Spleen (tissue), 11 donors: ENCODE measurements around the gene UBE2D1. TPM values are rescaled to one million over a fixed set of nuclear protein-coding genes. Genes with fewer than 3 reads are reported as not detected.
A peak's percentile ranks its signal among the peaks of the same experiment; 100 is the strongest.

ENCODE experiments used
- DNase-seq: peaks from one replicate; pipeline ENCODE4 v3.0.0-alpha.2; 2020
- H3K27ac ChIP-seq, 8 donors: fragments of 200-600 bp; sonication (generic) in 7 of 8; 1 replicate in 4 of 8; 2 replicates in 4 of 8; pipeline versions ENCODE4 v1.5.0 to v1.8.0; 2016 to 2021; ENCODE audit warnings: inconsistent platforms in 4 of 8, mild to moderate bottlenecking in 4 of 8, moderate library complexity in 1 of 8
- H3K27me3 ChIP-seq, 7 donors: fragments of 200-600 bp; sonication (generic) in 6 of 7; replicated peaks in 1 of 7; 1 replicate in 4 of 7; 2 replicates in 3 of 7; pipeline versions ENCODE4 v1.5.0 to v1.8.0; 2016 to 2021; ENCODE audit warnings: inconsistent platforms in 3 of 7, mild to moderate bottlenecking in 1 of 7
- H3K36me3 ChIP-seq, 6 donors: fragments of 200-600 bp; sonication (generic) in 5 of 6; 1 replicate in 4 of 6; 2 replicates in 2 of 6; pipeline versions ENCODE4 v1.5.0 to v1.8.0; 2016 to 2021; ENCODE audit warnings: inconsistent platforms in 2 of 6
- H3K4me1 ChIP-seq, 6 donors: fragments of 200-600 bp; sonication (generic) in 5 of 6; 1 replicate in 3 of 6; 2 replicates in 3 of 6; pipeline versions ENCODE4 v1.5.0 to v1.8.0; 2016 to 2021; ENCODE audit warnings: inconsistent platforms in 3 of 6
- H3K4me3 ChIP-seq, 8 donors: fragments of 200-600 bp; sonication (generic) in 7 of 8; 1 replicate in 4 of 8; 2 replicates in 4 of 8; pipeline versions ENCODE4 v1.5.0 to v1.8.0; 2016 to 2021; ENCODE audit warnings: inconsistent platforms in 4 of 8, mild to moderate bottlenecking in 4 of 8, moderate library complexity in 2 of 8
- H3K9me3 ChIP-seq, 8 donors: fragments of 200-600 bp; sonication (generic) in 7 of 8; 1 replicate in 4 of 8; 2 replicates in 4 of 8; pipeline versions ENCODE4 v1.5.0 to v1.8.0; 2016 to 2021; ENCODE audit warnings: inconsistent platforms in 4 of 8
- CTCF ChIP-seq, 11 experiments: fragments of 200-600 bp in 7 of 11; fragments of 450-650 bp in 4 of 11; sonication (generic) in 4 of 11; IDR thresholded peaks in 8 of 11; conservative IDR thresholded peaks in 3 of 11; 1 replicate in 7 of 11; 2 replicates in 4 of 11; pipeline versions ENCODE4 v1.4.0 to v1.8.0; 2016 to 2021; ENCODE audit warnings: antibody characterized with exemption in 11 of 11, inconsistent platforms in 4 of 11, mild to moderate bottlenecking in 1 of 11
- POLR2A ChIP-seq, 3 donors: fragments of 450-650 bp; IDR thresholded peaks; one replicate each; pipeline ENCODE4 v1.5.1; 2017; ENCODE audit warnings: antibody characterized with exemption in 3 of 3, mild to moderate bottlenecking in 1 of 3
- POLR2AphosphoS5 ChIP-seq, 3 donors: sonication (generic); formaldehyde crosslinking; IDR thresholded peaks; one replicate each; pipeline ENCODE4 v1.5.1; 2017; ENCODE audit warnings: antibody characterized with exemption in 3 of 3
- WGBS, 5 donors: extraction: QIAGEN DNeasy Blood & Tissue Kit in 3 of 5; methylation state at CpG; one replicate each; pipeline versions ENCODE4 v1.1.5 to v1.1.7; 2013 to 2018; 5-methylcytosine and 5-hydroxymethylcytosine counted together
- intact Hi-C: fragments of 100-400 bp; cut with DNase I; formaldehyde crosslinking; loops from one replicate; pipeline ENCODE4 v1.15.0; 2023; ENCODE audit warnings: low total_unique reads
- polyA plus RNA-seq, 3 donors: library from polyadenylated mRNA; stranded (reverse); fragments of 200-250 nt; gene quantifications; one replicate each; pipeline ENCODE4 v1.2.1, GENCODE V29; 2013
- total RNA-seq, 7 donors: library from RNA; depleted of rRNA in 3 of 7; stranded (reverse); fragments of >200 nt in 3 of 7; fragmentation: NEBNext Ultra II Directional in 4 of 7; extraction: Animal tissue kit (Norgen Biotek cat#: 25700) in 4 of 7; gene quantifications; one replicate each; pipeline versions ENCODE4 v1.1.0 to v1.2.1, GENCODE V29; 2016 to 2021
- donor health status: healthy with polysubstance abuse.
- donor health status: DM: no; HTN: no; CAD: no; lungs with moderate emphysema.
- donor health status: DM: no; HTN: no; CAD: no.
- donor health status: Bipolar disorder and iron deficiency.
- donor health status: healthy.
- donor health status: DM: no; HTN: no; CAD: no.
- donor health status: DM: yes; HTN: yes; CAD: no.

The UBE2D1 gene
- total and polyA plus RNA-seq, 10 donors: 13.5 to 34.6 (median 26.4) TPM

- 41 to 67% (median 52%) methylated on average over 1 of the region's 1 CpG for WGBS, 5 donors
- H3K27me3 ChIP-seq: no peaks in the 10 kb centered on the region
- peaks cover 6 to 71% (median 28%) of the 10 kb centered on the region in 6 donors for H3K4me1 ChIP-seq
- no peak overlapping the region for H3K4me3 ChIP-seq
- no peaks in the 10 kb centered on the region for H3K9me3 ChIP-seq
- intact Hi-C loops: no loop called here
- no peaks in the 10 kb centered on the region for H3K36me3 ChIP-seq
- peak overlapping the region in 3 of 8 donors; percentile 43 to 86 (median 82) for H3K27ac ChIP-seq
- TF ChIP-seq POLR2AphosphoS5 (IDR thresholded peaks at IDR 0.05): no peak
- no peak for TF ChIP-seq POLR2A (IDR thresholded peaks at IDR 0.05)
- TF ChIP-seq CTCF (IDR thresholded peaks at IDR 0.05 in 8 of 11, conservative IDR thresholded peaks at IDR 0.05 in 3 of 11): no peak
- no peak for DNase-seq
These were observed 13.2 kb downstream of the UBE2D1 start for GRCh38 chr10:58347967-58348366.

- no peak for DNase-seq
- H3K4me3 ChIP-seq: no peak overlapping the region
- TF ChIP-seq POLR2AphosphoS5 (IDR thresholded peaks at IDR 0.05) (no peak), CTCF (IDR thresholded peaks at IDR 0.05 in 8 of 11, conservative IDR thresholded peaks at IDR 0.05 in 3 of 11) (no peak), POLR2A (IDR thresholded peaks at IDR 0.05) (no peak)
- 83 to 91% (median 86%) methylated on average over 2 of the region's 2 CpGs for WGBS, 5 donors
- intact Hi-C loops: no loop called here
- no peaks in the 10 kb centered on the region for H3K27me3 ChIP-seq
- H3K4me1 ChIP-seq: peaks cover 6 to 70% (median 29%) of the 10 kb centered on the region in 6 donors
- H3K27ac ChIP-seq: peak overlapping the region in 3 of 8 donors; percentile 43 to 86 (median 82)
- H3K9me3 ChIP-seq: no peaks in the 10 kb centered on the region
- no peaks in the 10 kb centered on the region for H3K36me3 ChIP-seq
These were observed 13.8 kb downstream of the UBE2D1 start for GRCh38 chr10:58348571-58349033.

- H3K4me1 ChIP-seq: peaks cover 6 to 67% (median 29%) of the 10 kb centered on the region in 6 donors
- no peak overlapping the region for H3K4me3 ChIP-seq
- TF ChIP-seq POLR2A (IDR thresholded peaks at IDR 0.05) (no peak), CTCF (IDR thresholded peaks at IDR 0.05 in 8 of 11, conservative IDR thresholded peaks at IDR 0.05 in 3 of 11) (no peak), POLR2AphosphoS5 (IDR thresholded peaks at IDR 0.05) (no peak)
- H3K36me3 ChIP-seq: no peaks in the 10 kb centered on the region
- intact Hi-C loops: no loop called here
- no peak for DNase-seq
- WGBS, 5 donors: 82 to 95% (median 87%) methylated on average over 2 of the region's 2 CpGs
- H3K27ac ChIP-seq: peak overlapping the region in 6 of 8 donors; percentile 7 to 86 (median 72)
- no peaks in the 10 kb centered on the region for H3K9me3 ChIP-seq
- H3K27me3 ChIP-seq: no peaks in the 10 kb centered on the region
These were observed 15.2 kb downstream of the UBE2D1 start for GRCh38 chr10:58350023-58350422.

GRCh38 chr10:58350619-58351323 is 16.0 kb downstream of the UBE2D1 start:
- no peaks in the 10 kb centered on the region for H3K36me3 ChIP-seq
- DNase-seq: no peak
- no peaks in the 10 kb centered on the region for H3K27me3 ChIP-seq
- intact Hi-C loops: no loop called here
- no peak overlapping the region for H3K4me3 ChIP-seq
- H3K9me3 ChIP-seq: no peaks in the 10 kb centered on the region
- peaks cover 6 to 74% (median 30%) of the 10 kb centered on the region in 6 donors for H3K4me1 ChIP-seq
- peak overlapping the region in 7 of 8 donors; percentile 7 to 86 (median 66) for H3K27ac ChIP-seq
- no peak for TF ChIP-seq POLR2A (IDR thresholded peaks at IDR 0.05)
- TF ChIP-seq CTCF (IDR thresholded peaks at IDR 0.05 in 8 of 11, conservative IDR thresholded peaks at IDR 0.05 in 3 of 11): no peak
- no peak for TF ChIP-seq POLR2AphosphoS5 (IDR thresholded peaks at IDR 0.05)
- WGBS, 5 donors: 54 to 90% (median 77%) methylated on average over 6 of the region's 6 CpGs
